Dedifferentiated amniotic fluid mesenchymal stem cell (primary cell): ENCODE measurements around the gene CPT1C.
"Not testable (repeated sequence)": the region's sequence is repeated elsewhere in the genome, so short reads cannot be mapped to it uniquely, and the experiment has no call there.

Source experiments
- DNase-seq: peaks from one replicate; pipeline ENCODE4 v3.0.0-alpha.2; 2016; ENCODE audit errors: extremely low spot score

CPT1C gene

DNA sequence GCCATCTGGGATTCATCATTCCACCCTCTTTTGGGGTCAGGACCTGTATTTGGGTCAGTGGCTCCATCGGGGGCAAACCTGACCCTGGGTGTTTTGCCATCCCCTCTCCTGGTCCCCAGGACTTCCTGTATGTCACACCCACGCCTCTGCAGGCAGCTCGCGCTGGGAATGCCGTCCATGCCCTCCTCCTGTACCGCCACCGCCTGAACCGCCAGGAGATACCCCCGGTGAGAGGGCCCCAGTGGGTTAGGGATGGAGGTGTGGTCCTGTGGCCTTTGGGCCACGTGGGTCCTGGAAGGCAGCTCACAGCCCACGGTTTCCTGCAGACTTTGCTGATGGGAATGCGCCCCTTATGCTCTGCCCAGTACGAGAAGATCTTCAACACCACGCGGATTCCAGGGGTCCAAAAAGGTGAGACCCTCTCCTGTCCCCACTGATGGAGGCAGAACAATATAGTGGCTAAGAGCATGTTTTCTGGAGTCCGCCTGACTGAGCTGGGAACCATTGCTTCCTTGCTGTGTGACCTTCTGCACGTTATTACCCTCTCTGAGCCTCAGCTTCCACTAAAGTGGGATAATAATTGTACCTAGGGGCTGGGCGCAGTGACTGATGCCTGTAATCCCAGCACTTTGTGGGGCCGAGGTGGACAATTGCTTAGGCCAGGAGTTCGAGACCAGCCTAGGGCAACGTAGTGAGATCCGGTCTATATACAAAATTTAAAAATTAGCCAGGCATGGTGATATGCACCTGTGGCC lies 14.1 kb downstream of the CPT1C start:
- DNase-seq, result no peak

DNA sequence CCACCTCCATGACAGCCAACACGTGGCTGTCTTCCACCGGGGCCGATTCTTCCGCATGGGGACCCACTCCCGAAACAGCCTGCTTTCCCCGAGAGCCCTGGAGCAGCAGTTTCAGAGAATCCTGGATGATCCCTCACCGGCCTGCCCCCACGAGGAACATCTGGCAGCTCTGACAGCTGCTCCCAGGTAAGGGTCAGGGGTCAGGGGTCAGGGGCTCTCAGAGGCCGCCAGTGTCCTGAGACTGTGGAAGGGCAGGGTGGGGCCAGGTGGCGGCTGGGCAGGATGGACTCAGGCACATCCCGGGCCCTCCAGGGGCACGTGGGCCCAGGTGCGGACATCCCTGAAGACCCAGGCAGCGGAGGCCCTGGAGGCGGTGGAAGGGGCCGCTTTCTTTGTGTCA lies 15.0 kb downstream of the CPT1C start:
- DNase-seq, result no peak

DNA sequence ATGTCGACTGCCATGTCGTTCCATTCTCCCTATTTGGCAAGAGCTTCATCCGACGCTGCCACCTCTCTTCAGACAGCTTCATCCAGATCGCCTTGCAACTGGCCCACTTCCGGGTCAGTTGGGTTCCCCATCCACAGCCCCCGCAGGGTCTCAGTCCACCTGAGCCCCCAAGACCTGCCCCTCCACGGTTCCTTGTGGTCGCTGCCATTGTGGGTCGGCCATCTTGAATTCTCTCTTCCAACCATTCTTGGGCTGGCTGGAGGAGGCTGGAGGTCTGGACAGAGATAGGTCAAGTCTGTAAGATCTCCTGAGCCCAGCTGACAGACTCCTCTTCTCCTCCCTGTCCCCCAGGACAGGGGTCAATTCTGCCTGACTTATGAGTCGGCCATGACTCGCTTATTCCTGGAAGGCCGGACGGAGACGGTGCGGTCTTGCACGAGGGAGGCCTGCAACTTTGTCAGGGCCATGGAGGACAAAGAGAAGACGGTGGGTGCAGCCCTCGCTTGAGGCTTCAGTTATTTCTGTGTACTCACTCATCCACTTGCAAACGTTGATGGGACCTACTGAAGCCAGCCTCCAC lies 19.5 kb downstream of the CPT1C start:
- no peak for DNase-seq

DNA sequence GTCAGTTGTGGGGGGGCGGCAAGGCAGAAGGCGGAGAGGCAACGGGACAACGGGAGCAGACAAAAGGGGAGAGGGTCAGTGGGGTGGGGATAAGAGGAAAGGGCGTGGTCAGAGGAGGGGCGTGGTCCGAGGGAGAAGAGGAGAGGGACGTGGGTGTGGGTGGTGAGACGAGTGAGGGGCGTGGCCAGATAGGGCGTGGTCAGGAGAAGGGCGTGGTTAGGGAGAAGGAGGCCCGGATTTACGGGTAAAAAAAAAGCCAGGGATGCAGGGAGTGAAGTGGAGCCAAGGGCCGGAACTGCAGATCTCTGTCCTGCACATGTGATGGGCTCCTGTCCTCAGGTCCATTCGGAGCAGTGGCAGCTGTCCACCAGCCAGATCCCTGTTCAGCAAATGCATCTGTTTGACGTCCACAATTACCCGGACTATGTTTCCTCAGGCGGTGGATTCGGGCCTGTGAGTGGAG lies 21.5 kb downstream of the CPT1C start:
- DNase-seq, result no peak

GRCh38 chr19:49713236-49713845 lies 22.4 kb downstream of the CPT1C start:
- DNase-seq, result no peak

DNA sequence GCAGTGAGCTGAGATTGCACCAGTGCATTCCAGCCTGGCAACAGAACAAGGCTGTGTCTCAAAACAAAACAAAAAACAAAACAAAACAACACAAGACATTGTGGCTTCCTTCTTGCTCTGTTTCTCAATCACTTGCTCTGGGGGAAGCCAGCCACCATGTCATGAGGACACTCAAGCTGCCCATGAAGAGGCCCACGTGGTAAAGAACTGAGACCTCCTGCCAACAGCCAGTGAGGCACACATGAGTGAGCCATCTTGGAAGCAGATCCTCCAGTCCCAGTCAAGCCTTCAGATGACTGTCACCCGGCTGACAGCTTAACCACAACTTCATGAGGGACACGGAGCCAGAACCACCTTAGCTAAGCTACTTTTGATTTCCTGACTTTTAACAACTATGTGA lies 25.2 kb downstream of the CPT1C start:
- no peak for DNase-seq

- DNase-seq, result no peak
Measured at GRCh38 chr19:49718511-49718910, 27.6 kb downstream of the CPT1C start.

- no peak for DNase-seq
Measured at GRCh38 chr19:49718991-49719390, 28.1 kb downstream of the CPT1C start.

DNA sequence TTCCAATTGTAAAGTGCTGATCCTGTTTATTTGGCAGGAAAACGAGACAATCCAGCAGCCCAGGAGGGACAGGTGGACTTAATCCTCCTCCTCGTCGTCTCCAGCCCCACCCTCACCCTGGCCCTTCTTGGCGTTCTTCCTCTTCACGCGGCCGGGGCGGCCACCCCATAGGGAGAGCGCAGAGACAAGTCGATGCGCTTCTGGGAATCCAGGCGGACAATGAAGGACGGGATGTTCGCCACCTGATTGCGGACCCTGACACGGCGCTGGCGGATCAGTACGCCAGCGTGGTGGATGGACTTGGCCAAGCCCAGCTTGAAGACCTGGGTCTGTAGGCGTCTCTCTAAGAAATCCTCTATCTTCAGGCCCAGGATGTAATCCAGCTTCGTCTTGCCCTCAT lies 28.5 kb downstream of the CPT1C start:
- not testable (repeated sequence) for DNase-seq

GRCh38 chr19:49727217-49728030 lies 36.5 kb downstream of the CPT1C start:
- DNase-seq, result no peak

DNA sequence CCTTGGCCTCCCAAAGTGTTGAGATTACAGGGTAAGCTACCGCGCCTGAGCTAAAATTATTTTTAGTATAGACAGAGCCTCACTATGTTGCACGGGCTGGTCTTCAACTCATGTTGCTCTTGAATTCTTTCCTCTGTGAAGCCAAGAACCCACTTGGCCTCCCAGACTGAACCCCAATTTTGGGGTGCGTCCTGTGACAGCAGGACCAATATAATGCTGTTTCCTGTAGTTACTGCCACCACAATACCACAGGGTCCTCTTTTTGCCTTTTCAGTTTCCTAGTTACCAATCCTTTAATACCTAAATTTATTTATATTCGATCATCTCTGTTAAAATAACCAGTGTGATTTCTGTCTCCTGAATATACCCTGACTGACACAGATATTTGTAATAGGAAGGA lies 39.2 kb downstream of the CPT1C start:
- DNase-seq, result no peak

- no peak for DNase-seq
Measured at GRCh38 chr19:49738268-49738667, 47.4 kb downstream of the CPT1C start.

GRCh38 chr19:49739098-49739497 lies 48.2 kb downstream of the CPT1C start:
- DNase-seq, result no peak

DNA sequence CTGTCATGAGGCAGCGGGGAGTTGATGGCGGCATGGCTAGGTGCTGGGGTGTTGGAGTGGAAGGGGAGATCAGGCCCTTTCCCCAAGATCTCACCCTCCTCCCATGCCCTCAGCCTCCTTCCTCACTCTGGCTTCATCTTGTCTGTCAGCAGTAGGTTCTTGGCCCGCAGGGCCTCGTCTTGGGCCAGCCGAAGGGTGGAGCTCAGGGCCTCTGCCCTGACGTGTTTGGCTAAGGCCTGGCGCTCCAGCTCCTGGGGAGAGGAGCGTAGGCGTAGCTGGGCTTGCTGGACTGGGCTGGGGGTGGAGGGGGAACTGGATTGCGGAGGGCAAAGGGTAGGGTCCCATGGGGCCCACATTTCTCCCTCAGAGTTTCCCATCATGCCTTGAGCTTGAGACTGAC lies 49.0 kb downstream of the CPT1C start:
- no peak for DNase-seq

DNA sequence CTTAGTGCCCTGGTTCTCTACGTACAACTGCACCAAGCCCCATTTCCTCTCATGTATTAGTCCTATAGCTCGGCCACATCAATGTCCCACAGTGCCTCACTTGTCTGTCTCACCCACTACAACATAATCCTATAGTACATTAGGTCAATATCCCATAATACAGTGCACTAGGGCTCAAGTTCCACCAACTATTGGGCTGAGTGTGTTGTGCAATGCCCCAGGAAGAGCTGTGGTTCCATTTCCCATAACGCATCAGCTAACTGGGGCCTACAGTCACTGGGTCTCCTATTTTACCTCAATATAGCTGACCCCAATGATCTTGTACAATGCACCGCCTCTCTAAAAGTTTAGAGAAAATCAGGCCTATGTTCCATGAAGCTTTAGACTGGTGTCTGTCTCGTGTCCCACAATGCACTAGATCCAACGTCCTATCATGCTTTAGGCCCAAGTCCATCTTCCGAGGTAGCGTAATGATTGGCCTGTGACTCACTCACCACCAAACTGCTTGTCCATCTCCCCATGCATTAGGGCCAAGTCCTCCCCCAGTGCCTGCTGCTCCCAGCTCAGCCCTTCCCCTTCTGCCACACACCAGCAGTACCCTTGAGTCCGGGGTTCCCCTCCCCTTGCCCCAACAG lies 50.4 kb downstream of the CPT1C start:
- no peak for DNase-seq

GRCh38 chr19:49744946-49745381 lies 54.0 kb downstream of the CPT1C start:
- DNase-seq, result no peak

GRCh38 chr19:49746206-49746958 lies 55.5 kb downstream of the CPT1C start:
- DNase-seq, result no peak

GRCh38 chr19:49749055-49749716 lies 58.3 kb downstream of the CPT1C start:
- DNase-seq, result no peak

DNA sequence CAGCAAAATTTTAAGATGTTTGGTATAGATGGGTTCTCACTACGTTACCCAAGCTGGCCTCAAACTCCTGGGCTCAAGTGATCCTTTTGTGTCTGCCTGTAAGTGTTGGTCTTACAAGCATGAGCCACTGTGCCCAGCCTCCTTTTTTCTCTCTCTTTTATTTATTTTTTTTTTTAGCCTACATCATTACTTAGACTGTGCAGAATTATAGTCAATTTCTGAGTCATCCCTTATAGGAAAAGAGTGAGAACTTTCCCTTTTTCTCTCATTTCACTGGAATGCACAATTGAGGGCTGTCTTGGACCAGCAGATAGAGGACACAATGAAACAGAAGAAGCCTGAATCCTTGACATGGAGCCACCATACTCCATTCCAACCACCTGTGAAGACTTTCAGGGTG lies 58.9 kb downstream of the CPT1C start:
- no peak for DNase-seq

GRCh38 chr19:49752701-49753100 lies 61.8 kb downstream of the CPT1C start:
- no peak for DNase-seq

- DNase-seq, result no peak
Measured at GRCh38 chr19:49755956-49756355, 65.0 kb downstream of the CPT1C start.
